DMS79 (cell line): ENCODE data around the gene BRD4.

Experiments
- DNase-seq: peaks from one replicate; lab custom pipeline; 2025; lab: John Stamatoyannopoulos, UW

BRD4 gene

DNA sequence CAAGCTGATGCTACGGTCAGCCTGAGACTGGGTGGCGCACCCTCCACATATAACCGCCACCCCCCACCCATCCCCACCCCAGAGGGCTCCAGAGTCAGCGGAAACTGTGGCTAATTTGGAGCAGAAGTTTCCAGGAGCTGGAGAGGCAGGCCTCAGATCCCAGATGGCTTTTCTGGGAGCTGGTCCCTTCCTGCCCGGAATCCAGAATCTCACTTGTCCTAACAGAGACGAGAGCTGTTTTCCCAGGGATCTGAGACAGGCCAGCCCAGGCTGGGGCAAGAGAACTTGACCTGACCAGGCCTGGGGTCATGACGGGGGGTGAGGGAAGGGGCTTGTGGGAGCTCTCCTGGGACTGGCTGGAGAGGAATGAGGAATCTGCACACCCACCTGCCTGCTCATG lies 106.6 kb downstream of the BRD4 start:
- no peak for DNase-seq

DNA sequence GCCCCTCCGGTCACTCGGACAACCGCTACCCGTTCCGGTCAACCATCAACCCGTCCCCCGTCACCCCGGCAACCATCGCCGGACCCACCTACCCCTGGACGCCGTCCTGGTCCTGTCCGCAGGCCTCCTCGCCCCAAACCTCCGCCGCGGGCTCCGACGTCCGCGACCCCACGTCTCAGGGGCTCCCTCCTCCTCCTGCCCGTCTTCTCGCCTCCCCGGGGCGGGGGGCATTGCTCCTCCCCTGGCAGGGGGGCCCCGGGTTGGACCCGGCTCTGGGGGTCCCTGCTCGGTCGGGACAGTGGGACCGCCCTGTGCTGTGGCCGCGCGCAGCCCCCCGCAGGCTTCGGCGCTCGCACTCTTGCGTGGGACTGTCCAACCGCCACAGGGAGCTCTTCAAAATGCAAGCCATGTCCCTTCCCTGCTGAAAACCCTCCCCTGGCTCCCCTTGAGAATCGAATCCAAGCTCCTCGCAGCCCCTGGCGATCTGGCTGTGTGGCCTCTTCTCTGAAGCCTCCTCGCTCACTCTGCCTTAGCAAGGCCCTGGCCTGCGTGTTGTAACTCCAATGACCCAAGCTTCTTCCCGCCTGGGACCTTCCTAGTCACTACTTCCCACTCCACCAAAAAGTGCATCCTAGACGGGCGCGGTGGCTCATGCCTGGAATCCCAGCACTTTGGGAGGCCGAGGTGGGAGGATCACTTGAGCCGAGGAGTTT lies 108.5 kb downstream of the BRD4 start:
- peak; percentile 41 for DNase-seq

DNA sequence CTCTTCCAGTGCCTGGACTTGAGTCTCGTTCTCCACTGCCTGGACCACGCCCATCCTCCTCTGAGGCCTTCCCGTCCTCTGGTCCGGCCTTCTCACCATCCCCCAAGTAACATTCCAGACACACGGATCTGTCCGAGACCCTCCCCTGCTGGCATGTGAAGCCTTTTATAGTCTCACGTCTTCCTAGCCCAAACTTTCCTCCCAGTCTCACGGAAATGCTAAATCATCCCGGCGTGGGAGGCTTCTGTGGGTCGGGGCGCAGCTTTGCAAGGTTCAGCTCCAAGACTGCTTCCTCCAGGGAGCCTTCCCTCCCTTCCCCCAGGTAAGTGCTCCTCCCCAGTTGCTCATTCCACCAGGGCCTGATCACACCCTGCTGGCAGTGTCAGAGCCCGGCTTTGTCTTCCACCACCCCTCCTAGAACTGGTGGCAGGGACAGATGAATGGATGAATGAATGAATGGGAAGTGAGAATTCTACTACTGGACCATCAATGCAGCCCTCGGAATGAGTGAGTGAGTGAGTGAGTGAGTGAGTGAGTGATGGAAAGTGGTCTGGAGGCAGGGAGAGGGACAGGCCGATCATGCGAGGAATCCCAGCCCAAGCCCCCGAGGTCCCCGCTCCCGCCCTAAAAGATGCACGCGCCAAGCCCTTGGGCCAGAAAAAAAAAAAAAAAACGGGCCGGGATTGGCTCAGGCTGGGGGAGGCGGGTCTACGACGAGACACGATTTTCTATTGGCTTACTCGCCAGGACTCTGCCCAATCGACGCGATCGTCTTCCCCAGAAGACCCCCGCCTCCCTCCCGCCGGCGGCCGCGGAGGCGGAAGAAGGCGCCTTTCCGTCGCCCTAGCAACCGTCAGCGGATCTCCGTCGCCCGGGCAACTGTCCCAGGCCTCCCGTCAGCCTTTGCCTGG lies 109.3 kb downstream of the BRD4 start:
- DNase-seq: peak; percentile 94

DNA sequence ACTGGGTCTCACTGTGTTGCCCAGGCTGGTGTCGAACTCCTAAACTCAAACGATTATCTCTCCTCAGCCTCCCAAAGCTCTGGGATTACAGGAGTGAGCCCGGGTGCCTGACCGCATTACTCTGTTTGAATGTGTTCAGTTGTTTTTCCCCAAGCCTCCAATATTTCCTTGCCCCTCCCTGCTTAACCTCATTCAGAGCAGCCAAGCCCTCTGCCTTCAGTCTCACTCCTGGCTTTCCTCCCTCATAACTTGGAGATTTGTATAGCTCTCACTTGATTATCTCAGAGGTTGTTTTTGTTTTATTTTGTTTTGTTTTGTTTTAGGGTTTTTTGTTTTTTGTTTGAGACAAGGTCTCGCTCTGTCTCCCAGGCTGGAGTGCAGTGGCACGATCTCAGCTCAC lies 111.5 kb downstream of the BRD4 start:
- no peak for DNase-seq

DNA sequence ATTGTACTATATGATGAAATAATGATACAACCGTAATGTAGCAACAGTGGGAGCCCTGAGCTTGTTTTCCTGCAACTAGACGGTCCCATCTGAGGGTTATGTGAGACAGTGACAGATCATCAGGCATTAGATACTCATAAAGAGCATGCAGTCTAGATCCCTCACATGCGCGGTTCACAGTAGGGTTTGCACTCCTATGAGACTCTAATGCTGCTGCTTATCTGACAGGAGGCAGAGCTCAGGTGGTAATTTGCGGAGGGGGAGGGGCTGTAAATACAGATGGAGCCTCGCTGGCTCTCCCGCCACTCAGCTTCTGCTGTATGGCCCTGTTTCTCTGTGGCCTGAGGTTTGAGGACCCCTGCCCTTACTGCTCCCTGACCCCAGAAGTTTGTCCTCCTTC lies 113.8 kb downstream of the BRD4 start:
- no peak for DNase-seq

DNA sequence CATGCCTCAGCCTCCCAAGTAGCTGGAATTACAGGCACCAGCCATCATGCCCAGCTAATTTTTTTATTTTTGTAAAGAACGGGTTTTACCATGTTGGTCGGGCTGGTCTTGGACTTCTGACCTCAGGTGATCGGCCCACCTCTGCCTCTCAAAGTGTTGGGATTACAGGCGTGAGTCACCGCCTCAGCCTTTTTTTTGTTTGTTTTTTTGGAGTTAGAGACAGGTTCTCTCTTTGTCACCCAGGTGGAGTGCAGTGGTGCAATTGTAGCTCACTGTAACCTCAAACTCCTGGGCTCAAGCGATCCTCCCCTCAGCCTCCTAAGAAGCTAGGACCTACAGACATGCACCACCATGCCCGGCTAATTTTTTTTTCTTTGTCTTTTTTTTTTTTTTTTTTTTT lies 116.0 kb downstream of the BRD4 start:
- no peak for DNase-seq

DNA sequence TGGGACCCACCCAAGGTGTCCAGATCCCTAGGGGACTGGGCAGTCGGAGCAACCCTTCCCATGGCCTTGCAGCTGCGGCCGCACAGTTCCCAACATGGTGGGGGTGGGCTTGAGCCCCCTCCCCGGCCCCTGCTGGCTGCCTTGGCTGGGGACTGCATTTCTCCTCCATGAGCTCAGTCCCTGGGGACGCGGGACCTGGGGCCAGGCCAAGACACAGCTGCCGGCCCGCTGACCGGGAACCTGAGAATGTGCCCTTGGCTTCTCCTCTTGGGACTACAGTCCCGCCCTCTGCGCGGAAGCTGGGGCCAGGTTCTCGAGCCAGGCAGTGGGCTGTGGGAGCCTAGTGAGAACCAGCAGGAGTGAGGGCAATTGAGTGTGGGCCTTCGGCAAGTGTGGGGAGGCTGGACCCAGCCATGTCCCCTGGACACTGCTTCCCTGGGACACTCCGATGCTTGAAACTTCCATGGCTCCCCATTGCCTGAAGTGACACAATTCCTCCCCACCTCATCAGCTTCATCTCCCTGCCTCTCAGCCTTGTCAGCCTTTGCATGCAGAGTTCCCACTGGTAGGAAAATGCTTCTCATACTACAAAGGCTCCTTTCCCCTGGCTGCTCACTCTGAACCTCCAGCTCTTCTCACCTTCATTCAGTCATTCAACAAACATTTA lies 118.5 kb downstream of the BRD4 start:
- no peak for DNase-seq

DNA sequence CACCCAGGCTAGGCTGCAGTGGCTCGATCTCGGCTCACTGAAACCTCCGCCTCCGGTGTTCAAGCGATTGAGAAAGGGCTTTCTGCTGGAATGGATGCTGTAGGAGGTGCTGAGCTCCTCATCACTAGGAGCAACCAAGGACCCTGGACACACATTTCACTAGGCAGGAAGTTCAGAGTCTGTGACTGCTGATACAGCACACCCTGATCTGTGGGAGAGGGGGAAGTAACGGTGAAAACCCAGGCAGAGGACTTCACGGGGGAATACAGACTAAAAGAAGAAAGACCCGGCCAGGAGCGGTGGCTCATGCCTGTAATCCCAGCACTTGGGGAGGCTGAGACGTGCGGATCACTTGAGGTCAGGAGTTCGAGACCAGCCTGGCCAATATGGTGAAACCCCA lies 119.6 kb downstream of the BRD4 start:
- no peak for DNase-seq

DNA sequence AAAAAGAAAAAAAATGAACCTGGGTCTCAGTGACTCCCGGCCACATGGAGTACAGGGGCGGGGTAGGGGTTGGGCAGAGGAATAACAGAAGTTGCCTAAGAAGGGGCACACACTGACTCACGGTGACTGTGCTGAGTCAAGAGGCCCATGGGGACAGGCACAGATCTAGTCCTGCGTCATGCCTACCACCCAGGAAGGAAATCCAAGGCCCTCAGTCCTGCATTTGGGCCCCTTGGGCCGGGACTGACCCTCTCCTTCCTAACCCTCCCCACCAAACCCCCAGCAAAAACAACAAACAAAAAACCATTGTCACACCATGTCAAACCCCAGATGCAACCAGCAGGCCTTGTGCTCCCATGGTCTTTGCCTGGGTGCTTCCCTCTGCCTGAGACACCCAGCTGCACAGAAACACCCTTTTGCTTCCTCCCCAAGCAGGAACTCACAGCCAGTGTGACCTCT lies 122.0 kb downstream of the BRD4 start:
- no peak for DNase-seq

DNA sequence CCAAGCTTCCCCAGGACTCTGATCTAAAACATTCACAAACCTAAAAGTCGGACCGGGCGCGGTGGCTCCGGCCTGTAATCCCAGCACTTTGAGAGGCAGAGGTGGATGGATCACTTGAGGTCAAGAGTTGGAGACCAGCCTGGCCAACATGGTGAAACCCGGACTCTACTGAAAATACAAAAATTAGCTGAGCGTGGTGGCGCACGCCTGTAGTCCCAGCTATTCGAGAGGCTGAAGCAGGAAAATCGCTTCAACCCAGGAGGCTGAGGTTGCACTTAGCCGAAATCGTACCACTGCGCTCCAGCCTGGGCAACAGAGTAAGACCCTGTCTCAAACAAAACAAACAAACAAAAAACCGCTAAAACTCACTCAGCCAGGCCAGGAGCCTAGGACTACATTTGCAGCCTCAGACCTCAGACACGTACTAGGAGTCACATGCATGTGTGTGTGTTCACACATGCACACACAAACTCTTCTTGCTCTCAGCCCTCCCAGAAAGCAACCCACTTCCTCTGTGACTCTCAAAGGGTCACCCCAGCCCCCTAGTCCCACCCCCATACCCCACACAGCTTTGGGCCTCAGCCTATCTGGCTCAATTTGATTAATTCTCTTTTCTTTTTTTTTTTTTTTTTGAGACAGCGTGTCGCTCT lies 130.8 kb downstream of the BRD4 start:
- DNase-seq: no peak

DNA sequence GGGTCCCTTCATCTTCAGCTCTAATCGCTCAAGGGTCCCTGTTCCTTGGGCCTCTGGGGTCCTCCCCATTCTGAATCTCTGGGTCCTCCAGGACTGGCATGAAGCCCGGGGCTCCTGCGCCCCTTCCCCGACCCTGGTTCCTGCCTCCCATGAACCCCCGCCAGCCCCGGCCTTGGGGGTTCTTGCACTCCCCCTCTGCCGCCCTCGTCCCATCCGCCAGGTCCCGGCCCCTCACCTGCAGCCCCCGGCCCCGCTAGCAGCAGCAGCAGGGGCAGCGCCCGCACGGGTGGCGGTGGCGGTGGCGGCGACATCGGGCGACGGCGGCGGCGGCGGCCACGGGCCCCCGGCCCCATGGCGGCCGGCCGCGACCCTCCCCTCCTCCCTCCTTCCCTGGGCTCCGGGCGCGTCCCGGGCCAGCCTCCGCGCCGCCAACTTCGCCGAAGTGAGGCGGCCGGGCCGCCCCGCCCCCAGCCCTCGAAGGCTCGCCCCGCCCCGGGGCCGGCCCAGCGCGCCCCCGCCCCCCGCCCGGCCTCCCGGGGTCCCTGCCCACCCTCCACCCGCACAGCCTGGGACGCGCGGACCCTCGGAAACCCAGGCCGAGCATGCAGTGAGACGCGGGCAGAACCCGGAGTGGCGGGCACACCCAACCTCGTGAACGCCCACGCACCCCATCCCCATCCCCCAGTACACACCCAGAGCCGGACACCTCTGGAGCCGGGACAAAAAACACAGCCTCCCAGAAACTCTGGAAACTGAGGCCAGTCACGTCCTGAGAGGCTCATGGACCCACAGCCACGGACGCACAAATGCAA lies 131.6 kb downstream of the BRD4 start, which contains the start of gene NOTCH3:
TSS of gene NOTCH3 (minus strand) at position 443 of the 812 bp plus-strand sequence. CDS start at position 353, 90 bp downstream.
- DNase-seq: no peak

DNA sequence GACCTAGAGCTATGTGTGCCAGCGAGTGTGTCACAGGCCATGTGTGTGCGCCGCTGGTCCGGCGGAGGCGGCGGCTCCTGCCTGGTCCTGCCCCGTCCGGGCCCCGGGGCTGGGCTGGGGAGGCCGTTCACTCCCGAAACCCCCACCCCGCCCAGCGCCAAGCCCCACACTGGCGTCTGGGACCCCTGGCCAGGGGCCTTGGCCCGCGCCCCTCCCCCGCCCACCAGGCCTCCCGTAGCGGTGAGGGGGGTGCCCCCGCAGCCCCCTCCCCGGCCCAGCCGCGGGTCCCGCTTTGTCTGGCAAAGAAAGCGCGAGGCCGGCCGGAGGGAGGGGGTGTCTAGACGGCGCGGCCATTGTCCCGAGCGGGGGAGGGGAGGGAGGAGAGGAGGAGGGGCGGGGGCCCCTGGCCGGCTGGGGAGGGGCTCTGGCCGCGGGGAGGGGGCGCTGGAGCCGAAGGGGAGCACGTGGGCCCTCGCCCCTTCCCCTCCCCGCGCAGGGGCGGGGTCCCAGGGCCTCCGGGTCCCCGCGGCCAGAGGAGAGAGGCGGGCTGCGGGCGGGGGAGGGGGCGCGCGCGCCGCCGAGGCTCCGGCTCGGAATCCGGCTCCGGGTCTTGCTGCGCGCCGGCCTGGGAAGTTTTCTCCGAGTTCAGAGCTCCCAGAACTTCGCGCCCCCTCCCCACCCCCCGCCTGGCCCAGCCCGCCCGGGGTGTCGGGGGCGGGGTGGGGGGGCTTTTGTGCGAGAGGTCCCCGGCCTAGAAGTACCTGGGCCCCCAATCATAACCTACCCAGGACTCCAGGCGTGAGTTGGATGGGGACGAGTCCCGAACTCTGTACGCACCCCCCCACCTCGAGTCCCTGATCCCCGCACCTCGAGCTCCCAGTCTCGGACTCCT lies 132.4 kb downstream of the BRD4 start:
- peak; percentile 35 for DNase-seq

DNA sequence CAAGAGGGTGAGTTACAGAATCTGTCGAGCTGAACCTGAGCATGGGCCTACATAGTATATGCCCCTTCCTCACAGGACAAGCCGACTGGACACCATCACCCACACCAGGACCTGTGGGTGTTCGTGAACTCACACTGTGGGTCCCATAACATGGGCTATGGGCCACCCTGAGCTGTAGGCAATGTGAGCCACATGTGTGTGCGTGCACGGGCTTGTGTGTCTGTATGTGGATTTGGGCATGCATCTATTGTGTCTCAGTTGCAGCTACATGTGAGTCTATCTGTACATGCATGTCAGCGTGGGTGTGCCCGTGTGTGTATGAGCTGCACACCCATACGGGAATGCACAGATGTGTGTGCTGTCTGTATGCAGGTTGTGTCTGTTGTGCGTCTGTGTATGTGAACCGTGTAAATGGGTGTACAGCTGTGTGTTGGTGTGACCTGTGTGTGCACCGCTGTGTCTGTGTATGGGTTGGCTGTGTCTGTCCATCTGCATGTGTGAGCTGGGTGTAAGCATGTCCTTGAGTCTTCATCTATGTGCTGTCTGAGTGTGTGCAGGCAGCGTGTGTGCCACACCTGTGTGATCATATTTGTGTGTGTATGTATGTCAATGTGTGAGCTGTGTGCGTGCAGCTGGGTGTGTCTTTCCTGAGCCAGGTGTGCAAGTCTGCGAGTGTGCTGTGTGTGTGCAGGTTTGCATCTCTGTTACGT lies 133.2 kb downstream of the BRD4 start:
- DNase-seq: peak; percentile 2

DNA sequence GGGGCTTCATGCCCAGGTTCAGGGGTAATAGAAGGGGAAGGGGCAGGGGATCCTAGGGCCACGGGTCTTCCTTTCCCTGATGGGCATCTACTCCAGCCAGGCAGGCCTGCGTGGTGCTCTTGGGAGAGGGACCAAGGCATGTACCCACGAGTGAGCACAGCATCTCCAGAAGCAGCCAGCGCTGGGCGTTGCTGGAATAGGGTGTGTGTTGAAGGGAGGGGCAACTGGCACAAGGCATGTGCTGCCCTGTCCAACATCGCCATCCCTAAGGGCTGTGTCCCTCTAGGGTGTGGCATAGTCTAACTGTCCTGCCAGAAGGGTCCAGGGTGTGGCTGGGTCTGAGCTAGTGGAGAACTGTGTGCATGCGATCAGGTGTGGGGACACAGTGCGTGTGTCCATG lies 134.4 kb downstream of the BRD4 start:
- no peak for DNase-seq

DNA sequence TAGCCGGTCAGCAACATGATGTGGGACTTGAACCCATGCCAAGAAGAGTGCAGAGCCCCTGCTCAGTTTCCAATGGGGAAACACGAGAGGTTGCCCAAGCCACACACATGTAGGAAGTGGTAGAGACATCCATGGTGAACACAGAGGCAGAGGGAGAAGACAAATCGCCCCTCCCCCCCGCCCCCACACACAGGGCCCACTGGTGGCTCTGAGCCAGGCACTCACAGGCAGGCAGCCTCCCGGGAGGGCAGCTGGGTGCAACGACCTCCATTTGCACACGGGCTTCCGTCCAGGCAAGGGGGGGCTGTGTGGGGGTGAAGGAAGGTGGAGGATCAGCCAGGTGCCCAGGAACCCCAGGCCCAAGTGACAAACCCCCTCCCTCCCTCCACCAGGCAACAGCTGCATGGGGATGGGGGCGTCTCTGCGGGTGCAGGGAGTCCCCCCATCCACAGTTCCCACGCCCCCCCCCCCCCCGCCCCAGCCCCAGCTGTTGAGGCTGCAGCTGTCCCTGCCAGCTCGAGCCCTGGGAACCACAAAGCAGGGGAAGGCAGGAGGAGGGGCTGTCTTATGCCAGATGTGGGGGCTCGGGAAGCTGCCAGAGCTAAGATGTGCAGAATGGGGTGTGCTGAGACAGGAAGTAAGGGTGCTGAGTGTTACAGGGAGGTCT lies 134.9 kb downstream of the BRD4 start:
- peak; percentile 34 for DNase-seq

DNA sequence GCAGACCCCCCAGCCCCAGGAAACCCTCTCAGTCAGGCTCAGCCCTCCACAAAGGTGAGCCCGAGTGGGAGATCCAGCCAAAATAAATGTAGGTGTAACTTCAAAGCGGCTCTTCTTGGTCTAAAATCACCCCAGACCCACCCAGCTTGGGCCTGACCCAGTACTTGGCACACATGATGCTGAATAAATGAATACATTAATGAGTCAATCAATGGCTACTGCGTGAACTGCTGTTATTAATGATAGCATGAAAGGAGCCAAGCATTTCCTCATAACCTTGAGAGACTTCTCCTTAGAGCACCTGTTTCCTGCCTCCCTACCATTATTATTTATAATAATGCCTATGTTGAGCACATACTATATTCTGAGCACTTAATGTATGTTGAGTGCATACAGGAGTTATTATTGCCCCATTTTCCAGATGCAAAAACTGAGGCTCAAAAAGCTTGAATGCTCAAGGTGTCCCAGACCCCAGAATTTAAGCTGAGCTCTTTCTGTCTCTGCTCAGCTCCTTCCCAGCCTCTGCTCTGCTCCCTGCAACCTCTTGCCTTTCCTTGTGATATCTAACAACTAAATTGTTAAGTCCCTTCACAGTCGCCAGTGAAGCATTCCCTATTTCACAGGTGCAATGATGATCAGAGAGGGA lies 135.9 kb downstream of the BRD4 start:
- DNase-seq: peak; percentile 8

DNA sequence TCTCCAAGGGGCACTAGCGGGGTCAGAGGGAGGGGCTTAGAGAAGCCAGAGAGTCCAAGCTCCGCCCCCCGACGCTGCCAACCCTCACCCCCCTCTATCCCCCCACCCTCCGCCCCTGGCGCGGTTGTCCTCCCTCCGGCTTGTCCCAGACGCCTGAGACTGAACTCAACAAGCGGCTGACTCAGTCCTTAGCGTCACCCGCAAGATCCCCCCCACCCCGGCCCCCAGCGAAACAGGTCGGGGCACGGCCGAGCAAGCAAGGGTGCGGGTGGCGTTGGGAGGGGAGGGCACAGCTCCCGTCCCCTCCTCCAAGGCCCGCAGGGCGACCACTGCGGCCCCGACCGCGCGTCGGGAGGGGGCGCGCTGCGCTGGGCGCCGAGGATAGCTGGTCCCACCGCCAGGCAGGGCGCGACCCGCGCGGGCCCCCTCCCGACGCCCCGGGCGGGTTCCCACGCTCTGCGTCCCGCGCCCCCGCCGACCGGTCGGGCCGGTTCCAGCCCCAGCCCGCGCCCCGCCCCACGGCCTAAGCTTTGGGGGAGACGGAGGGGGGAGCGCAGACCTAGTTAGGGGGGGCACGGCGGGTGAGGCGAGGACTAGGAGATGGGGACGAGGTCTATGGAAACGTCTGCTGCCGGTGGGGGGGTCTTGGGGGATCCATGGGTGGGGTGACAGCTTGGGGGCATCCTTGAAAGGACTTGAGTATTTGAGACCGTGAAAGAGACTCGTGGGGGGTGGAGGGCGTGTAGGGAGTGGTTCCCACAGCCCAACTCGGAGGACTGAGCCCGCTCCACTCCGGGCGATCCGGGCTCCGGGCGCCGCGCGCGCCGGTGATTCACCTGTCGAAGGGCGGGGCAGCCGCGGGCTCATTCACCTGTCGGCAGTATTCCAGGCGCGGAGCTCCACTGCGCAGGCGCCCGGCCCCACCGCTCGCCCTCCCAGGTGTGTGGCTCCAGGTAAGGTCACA lies 136.7 kb downstream of the BRD4 start:
- peak; percentile 86 for DNase-seq
